GM21360 (cell line): Measurements from ENCODE around the gene FAM168A.

Source experiments
- ATAC-seq: cut with Tn5 transposase; IDR thresholded peaks from one replicate; pipeline ENCODE4 v1.9.1; 2021; ENCODE audit warnings: mild to moderate bottlenecking, moderate library complexity; ENCODE audit not compliant: unreplicated experiment

Gene FAM168A

DNA sequence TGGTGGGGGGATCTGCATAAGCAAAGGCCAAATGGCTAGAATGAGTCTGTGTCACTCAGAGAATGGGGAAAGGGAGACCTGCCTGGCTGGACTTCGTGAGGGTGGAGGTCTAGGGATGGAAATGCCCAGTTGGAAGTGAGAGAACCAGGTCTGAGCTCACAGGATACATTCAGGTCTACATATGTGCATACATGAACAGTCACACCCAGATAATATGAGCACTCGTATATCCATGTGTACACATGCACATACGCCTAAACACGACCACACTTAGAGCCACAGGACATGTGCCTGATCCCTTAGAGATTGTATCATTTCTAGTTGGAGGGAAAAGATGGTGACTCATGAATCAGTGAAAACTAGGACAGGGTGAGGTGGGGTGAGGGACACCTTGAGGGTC is 242.8 kb downstream of the FAM168A start:
- no peak for ATAC-seq

DNA sequence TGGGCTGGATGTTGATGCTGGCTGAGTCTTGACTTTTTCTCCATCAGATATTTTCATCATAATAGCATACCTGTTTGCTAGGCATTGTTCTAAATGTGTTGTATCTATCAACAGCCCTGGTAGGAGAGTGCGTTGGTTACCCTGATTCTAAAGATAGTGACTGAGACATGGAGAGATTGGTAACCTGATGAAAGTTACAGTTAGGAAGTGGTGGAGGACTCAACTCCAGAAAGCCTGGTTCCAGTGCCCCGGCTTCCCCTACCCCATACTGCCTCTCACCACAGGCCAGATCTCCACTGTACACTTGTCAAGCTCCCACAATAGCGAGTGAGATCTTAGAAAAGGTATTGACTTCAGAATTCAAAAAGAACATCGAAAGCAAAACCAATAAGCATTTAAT is 244.5 kb downstream of the FAM168A start:
- ATAC-seq: no peak

DNA sequence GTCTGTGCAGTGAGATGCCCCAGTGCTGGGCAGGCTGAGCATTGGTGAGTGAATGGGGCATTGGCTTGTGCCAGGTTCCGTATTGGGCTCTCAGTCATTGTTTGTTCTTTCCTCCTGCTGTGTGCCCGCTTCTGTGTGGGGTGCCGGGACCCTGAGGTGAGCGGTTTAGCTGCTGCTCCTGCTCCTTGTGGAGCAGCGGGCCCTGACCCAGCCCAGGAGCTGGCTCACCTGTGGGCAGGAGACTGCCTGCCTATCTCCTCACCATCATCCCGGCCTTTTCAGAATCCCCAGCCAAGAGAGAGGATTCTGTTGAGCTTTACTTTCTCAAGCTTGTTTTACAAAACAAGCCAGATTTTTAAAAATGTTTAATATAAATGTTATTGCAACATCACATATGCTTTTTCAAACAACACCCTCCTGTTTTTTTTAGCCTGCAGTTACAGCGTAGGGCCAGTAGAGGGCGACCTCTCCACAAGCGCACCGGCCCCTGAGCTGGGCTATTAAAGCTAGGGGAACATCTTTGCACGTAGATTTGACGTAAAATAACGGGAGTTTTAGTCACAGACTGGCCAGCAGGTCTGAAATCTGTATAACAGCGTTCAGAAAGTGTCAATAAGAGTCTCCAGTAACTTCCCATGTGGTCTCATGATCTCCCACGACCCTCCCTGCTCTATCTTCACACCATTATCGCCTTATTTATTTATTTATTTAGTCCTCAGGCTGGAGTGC is 246.8 kb downstream of the FAM168A start:
- ATAC-seq: no peak
